Measurements from ENCODE around the gene SGCA. TPM values are rescaled to one million over a fixed set of nuclear protein-coding genes. Genes with fewer than 3 reads are reported as not detected.

Gene SGCA
- total and polyA plus RNA-seq, 9 of the 15 experiments (the other 6 are each of a cell fraction or from before 2014, with no cell fraction given): not detected

DNA sequence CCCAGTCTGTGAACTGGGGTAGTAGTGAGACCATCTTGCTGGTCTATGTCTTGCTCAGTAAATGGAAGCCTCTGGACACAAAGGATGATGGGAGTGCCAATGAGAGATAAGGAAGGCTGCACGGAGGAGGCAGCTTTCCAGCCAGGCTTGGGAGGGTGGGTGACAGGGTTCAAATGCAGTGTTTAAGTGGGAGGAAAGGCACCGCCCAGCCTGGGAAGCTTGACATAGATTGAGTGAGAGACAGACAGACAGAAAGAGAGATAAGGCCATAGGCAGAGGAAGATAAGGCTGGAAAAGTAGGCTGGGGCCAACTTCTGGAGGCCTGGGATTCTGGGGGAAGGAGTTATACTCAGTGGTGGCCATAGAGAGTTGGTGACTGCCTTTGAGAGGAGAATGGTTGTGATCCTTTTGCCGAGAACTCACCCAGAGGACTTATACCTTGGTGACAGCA is 42.8 kb downstream of the SGCA start (continued):
- TF ChIP-seq, protein P1, sequence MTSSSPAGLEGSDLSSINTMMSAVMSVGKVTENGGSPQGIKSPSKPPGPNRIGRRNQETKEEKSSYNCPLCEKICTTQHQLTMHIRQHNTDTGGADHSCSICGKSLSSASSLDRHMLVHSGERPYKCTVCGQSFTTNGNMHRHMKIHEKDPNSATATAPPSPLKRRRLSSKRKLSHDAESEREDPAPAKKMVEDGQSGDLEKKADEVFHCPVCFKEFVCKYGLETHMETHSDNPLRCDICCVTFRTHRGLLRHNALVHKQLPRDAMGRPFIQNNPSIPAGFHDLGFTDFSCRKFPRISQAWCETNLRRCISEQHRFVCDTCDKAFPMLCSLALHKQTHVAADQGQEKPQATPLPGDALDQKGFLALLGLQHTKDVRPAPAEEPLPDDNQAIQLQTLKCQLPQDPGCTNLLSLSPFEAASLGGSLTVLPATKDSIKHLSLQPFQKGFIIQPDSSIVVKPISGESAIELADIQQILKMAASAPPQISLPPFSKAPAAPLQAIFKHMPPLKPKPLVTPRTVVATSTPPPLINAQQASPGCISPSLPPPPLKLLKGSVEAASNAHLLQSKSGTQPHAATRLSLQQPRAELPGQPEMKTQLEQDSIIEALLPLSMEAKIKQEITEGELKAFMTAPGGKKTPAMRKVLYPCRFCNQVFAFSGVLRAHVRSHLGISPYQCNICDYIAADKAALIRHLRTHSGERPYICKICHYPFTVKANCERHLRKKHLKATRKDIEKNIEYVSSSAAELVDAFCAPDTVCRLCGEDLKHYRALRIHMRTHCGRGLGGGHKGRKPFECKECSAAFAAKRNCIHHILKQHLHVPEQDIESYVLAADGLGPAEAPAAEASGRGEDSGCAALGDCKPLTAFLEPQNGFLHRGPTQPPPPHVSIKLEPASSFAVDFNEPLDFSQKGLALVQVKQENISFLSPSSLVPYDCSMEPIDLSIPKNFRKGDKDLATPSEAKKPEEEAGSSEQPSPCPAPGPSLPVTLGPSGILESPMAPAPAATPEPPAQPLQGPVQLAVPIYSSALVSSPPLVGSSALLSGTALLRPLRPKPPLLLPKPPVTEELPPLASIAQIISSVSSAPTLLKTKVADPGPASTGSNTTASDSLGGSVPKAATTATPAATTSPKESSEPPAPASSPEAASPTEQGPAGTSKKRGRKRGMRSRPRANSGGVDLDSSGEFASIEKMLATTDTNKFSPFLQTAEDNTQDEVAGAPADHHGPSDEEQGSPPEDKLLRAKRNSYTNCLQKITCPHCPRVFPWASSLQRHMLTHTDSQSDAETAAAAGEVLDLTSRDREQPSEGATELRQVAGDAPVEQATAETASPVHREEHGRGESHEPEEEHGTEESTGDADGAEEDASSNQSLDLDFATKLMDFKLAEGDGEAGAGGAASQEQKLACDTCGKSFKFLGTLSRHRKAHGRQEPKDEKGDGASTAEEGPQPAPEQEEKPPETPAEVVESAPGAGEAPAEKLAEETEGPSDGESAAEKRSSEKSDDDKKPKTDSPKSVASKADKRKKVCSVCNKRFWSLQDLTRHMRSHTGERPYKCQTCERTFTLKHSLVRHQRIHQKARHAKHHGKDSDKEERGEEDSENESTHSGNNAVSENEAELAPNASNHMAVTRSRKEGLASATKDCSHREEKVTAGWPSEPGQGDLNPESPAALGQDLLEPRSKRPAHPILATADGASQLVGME (CRISPR knock-in tag; IDR thresholded peaks at IDR 0.05): no peak
- TF ChIP-seq, protein P2, sequence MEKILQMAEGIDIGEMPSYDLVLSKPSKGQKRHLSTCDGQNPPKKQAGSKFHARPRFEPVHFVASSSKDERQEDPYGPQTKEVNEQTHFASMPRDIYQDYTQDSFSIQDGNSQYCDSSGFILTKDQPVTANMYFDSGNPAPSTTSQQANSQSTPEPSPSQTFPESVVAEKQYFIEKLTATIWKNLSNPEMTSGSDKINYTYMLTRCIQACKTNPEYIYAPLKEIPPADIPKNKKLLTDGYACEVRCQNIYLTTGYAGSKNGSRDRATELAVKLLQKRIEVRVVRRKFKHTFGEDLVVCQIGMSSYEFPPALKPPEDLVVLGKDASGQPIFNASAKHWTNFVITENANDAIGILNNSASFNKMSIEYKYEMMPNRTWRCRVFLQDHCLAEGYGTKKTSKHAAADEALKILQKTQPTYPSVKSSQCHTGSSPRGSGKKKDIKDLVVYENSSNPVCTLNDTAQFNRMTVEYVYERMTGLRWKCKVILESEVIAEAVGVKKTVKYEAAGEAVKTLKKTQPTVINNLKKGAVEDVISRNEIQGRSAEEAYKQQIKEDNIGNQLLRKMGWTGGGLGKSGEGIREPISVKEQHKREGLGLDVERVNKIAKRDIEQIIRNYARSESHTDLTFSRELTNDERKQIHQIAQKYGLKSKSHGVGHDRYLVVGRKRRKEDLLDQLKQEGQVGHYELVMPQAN (IDR thresholded peaks at IDR 0.05; ENCODE audit: borderline replicate concordance): peak; percentile 52; the same call in 1 of the 2 replicates
- peak; percentile 31; the same call in 1 of the 2 replicates for TF ChIP-seq BHLHE40 (IDR thresholded peaks at IDR 0.05; ENCODE audit: low read length)
- no peak for TF ChIP-seq SNRNP70 (optimal IDR thresholded peaks at IDR 0.05; ENCODE audit: low read depth, low read length)
- TF ChIP-seq EHMT2 (IDR thresholded peaks at IDR 0.05): peak; percentile 84; the same call in 1 of the 2 replicates
- no peak for TF ChIP-seq CEBPB (tag; IDR thresholded peaks at IDR 0.05)
- TF ChIP-seq, protein P3, sequence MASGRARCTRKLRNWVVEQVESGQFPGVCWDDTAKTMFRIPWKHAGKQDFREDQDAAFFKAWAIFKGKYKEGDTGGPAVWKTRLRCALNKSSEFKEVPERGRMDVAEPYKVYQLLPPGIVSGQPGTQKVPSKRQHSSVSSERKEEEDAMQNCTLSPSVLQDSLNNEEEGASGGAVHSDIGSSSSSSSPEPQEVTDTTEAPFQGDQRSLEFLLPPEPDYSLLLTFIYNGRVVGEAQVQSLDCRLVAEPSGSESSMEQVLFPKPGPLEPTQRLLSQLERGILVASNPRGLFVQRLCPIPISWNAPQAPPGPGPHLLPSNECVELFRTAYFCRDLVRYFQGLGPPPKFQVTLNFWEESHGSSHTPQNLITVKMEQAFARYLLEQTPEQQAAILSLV (tag; IDR thresholded peaks at IDR 0.05): peak; percentile 67; the same call in 1 of the 2 replicates
- TF ChIP-seq PHTF2 (CRISPR knock-in tag; IDR thresholded peaks at IDR 0.05): peak; percentile 42; the same call in 1 of the 2 replicates
- TF ChIP-seq BRD4 (IDR thresholded peaks at IDR 0.05): no peak
- TF ChIP-seq, protein P4, sequence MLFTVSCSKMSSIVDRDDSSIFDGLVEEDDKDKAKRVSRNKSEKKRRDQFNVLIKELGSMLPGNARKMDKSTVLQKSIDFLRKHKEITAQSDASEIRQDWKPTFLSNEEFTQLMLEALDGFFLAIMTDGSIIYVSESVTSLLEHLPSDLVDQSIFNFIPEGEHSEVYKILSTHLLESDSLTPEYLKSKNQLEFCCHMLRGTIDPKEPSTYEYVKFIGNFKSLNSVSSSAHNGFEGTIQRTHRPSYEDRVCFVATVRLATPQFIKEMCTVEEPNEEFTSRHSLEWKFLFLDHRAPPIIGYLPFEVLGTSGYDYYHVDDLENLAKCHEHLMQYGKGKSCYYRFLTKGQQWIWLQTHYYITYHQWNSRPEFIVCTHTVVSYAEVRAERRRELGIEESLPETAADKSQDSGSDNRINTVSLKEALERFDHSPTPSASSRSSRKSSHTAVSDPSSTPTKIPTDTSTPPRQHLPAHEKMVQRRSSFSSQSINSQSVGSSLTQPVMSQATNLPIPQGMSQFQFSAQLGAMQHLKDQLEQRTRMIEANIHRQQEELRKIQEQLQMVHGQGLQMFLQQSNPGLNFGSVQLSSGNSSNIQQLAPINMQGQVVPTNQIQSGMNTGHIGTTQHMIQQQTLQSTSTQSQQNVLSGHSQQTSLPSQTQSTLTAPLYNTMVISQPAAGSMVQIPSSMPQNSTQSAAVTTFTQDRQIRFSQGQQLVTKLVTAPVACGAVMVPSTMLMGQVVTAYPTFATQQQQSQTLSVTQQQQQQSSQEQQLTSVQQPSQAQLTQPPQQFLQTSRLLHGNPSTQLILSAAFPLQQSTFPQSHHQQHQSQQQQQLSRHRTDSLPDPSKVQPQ (CRISPR knock-in tag; IDR thresholded peaks at IDR 0.05; ENCODE audit: borderline replicate concordance): no peak
- TF ChIP-seq, protein P5, sequence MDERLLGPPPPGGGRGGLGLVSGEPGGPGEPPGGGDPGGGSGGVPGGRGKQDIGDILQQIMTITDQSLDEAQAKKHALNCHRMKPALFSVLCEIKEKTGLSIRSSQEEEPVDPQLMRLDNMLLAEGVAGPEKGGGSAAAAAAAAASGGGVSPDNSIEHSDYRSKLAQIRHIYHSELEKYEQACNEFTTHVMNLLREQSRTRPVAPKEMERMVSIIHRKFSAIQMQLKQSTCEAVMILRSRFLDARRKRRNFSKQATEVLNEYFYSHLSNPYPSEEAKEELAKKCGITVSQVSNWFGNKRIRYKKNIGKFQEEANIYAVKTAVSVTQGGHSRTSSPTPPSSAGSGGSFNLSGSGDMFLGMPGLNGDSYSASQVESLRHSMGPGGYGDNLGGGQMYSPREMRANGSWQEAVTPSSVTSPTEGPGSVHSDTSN (CRISPR knock-in tag; IDR thresholded peaks at IDR 0.05; ENCODE audit: low read depth): peak; percentile 77
- TF ChIP-seq, protein P5 (tag; conservative IDR thresholded peaks at IDR 0.05; ENCODE audit: low read depth): peak; percentile 98
- TF ChIP-seq SIN3A (IDR thresholded peaks at IDR 0.05; ENCODE audit: borderline replicate concordance in 2 of 2, control insufficient read depth in 1 of 2, low read depth in 2 of 2, low read length in 2 of 2): no peak
